ENCODE measurements around the gene TULP3.

The TULP3 gene

GRCh38 chr12:2963154-2963759 lies 72.6 kb downstream of the TULP3 start:
- ChIA-PET CTCF (interaction anchor here (0.9 kb wide), 1 partner anchor 159 kb away, joined by 3 read pairs; no protein-coding TSS in a partner anchor), POLR2A (interaction anchor here (1.8 kb wide), 1 partner anchor 13 kb away, joined by 5 read pairs; no protein-coding TSS in a partner anchor)
- Histone ChIP-seq H3K36me3 (ENCODE audit: control insufficient read depth in 2 of 2, insufficient read depth in 1 of 2, low read length in 2 of 2) (no peaks in the 10 kb centered on the region; a peak in 1 of 3 replicates), H3K4me1 (ENCODE audit: control insufficient read depth, insufficient read depth, low read length) (peaks cover 7% of the 10 kb centered on the region; the same call in 1 of the 2 replicates), H3K4me3 (ENCODE audit: low read depth, low read length) (no peak overlapping the region), H3K9me3 (ENCODE audit: control insufficient read depth, insufficient read depth, low read depth, low read length) (no peaks in the 10 kb centered on the region), H3K27ac (ENCODE audit: extremely low read depth, low read depth, low read length) (no peak overlapping the region)
- TF ChIP-seq ZNF362 (tag by site-specific recombination; IDR thresholded peaks at IDR 0.05) (no peak), ZNF580 (tag by site-specific recombination; IDR thresholded peaks at IDR 0.05) (no peak), SCRT2 (tag by site-specific recombination; IDR thresholded peaks at IDR 0.05) (peak; percentile 89), SCRT1 (tag by site-specific recombination; IDR thresholded peaks at IDR 0.05; ENCODE audit: borderline replicate concordance) (peak; percentile 71; the same call in 1 of the 2 replicates)

- TF ChIP-seq ZNF37A (tag by site-specific recombination; IDR thresholded peaks at IDR 0.05) (no peak), KLF1 (tag by site-specific recombination; IDR thresholded peaks at IDR 0.05) (peak; percentile 48)
- Histone ChIP-seq H3K4me1 (ENCODE audit: control insufficient read depth, insufficient read depth, low read length) (peaks cover 3% of the 10 kb centered on the region; the same call in 1 of the 2 replicates), H3K4me3 (ENCODE audit: low read depth, low read length) (no peak overlapping the region), H3K27ac (ENCODE audit: extremely low read depth, low read depth, low read length) (no peak overlapping the region), H3K36me3 (ENCODE audit: control insufficient read depth in 2 of 2, insufficient read depth in 1 of 2, low read length in 2 of 2) (no peaks in the 10 kb centered on the region; a peak in 1 of 3 replicates), H3K9me3 (ENCODE audit: control insufficient read depth, insufficient read depth, low read depth, low read length) (no peaks in the 10 kb centered on the region)
- ChIA-PET POLR2A (interaction anchor here (1.8 kb wide), 1 partner anchor 13 kb away, joined by 5 read pairs; no protein-coding TSS in a partner anchor), CTCF (interaction anchor here (0.9 kb wide), 1 partner anchor 160 kb away, joined by 3 read pairs; no protein-coding TSS in a partner anchor)
Observed at GRCh38 chr12:2963760-2964292, 73.1 kb downstream of the TULP3 start.

GRCh38 chr12:2967651-2968050 lies 77.0 kb downstream of the TULP3 start:
- ChIA-PET POLR2A (interaction anchor here (0.8 kb wide), 1 partner anchor 8 kb away, joined by 3 read pairs; the partner anchor contains the start of gene TEAD4), CTCF (interaction anchor here (0.6 to 1.2 kb wide), 2 partner anchors 67 to 234 kb away, joined by 3 to 4 read pairs; no protein-coding TSS in a partner anchor)
- Histone ChIP-seq H3K27ac (ENCODE audit: extremely low read depth, low read depth, low read length) (no peak overlapping the region), H3K4me3 (ENCODE audit: low read depth, low read length) (no peak overlapping the region), H3K4me1 (ENCODE audit: control insufficient read depth, insufficient read depth, low read length) (no peaks in the 10 kb centered on the region), H3K36me3 (ENCODE audit: control insufficient read depth in 2 of 2, insufficient read depth in 1 of 2, low read length in 2 of 2) (peaks cover 0 to 3% of the 10 kb centered on the region in 2 experiments; a peak in 2 of 3 replicates), H3K9me3 (ENCODE audit: control insufficient read depth, insufficient read depth, low read depth, low read length) (no peaks in the 10 kb centered on the region)
- TF ChIP-seq ZNF24 (tag by site-specific recombination; IDR thresholded peaks at IDR 0.05) (no peak), ZBTB10 (tag by site-specific recombination; IDR thresholded peaks at IDR 0.05) (no peak)

- H3K4me3 ChIP-seq (ENCODE audit: low read depth, low read length), result no peak overlapping the region
- ChIA-PET POLR2A (interaction anchor here (1.0 kb wide), 1 partner anchor 10 kb away, joined by 4 read pairs; no protein-coding TSS in a partner anchor), CTCF (interaction anchor here (0.6 kb wide), 1 partner anchor 155 kb away, joined by 3 read pairs; no protein-coding TSS in a partner anchor)
- H3K27ac ChIP-seq (ENCODE audit: extremely low read depth, low read depth, low read length), result no peak overlapping the region
- no peaks in the 10 kb centered on the region for H3K9me3 ChIP-seq (ENCODE audit: control insufficient read depth, insufficient read depth, low read depth, low read length)
- H3K36me3 ChIP-seq (ENCODE audit: control insufficient read depth in 2 of 2, insufficient read depth in 1 of 2, low read length in 2 of 2), result peaks cover 0 to 3% of the 10 kb centered on the region in 2 experiments; a peak in 2 of 3 replicates
- no peaks in the 10 kb centered on the region for H3K4me1 ChIP-seq (ENCODE audit: control insufficient read depth, insufficient read depth, low read length)
- no peak for TF ChIP-seq ZFP3 (tag by site-specific recombination; IDR thresholded peaks at IDR 0.05; ENCODE audit: low read depth)
- no peak for TF ChIP-seq ZNF48 (tag by site-specific recombination; IDR thresholded peaks at IDR 0.05)
- TF ChIP-seq PRDM4 (tag by site-specific recombination; IDR thresholded peaks at IDR 0.05), result no peak
- TF ChIP-seq ZBTB20 (tag by site-specific recombination; IDR thresholded peaks at IDR 0.05), result no peak
- peak; percentile 80 for TF ChIP-seq ZNF629 (tag by site-specific recombination; IDR thresholded peaks at IDR 0.05)
- TF ChIP-seq MZF1 (tag by site-specific recombination; IDR thresholded peaks at IDR 0.05; ENCODE audit: borderline replicate concordance), result no peak
- TF ChIP-seq PRDM10 (tag by site-specific recombination; IDR thresholded peaks at IDR 0.05), result no peak
Observed at GRCh38 chr12:2970744-2971143, 80.1 kb downstream of the TULP3 start.
